ENCODE data around the gene ADGRG6. TPM values are rescaled to one million over a fixed set of nuclear protein-coding genes. Genes with fewer than 3 reads are reported as not detected.

Gene ADGRG6
- total and polyA plus RNA-seq, 9 of the 15 experiments (the other 6 are each of a cell fraction or from before 2014, with no cell fraction given): under 0.01 to 0.11 (median 0.05) TPM; not detected in 5

- ATAC-seq (no peak), DNase-seq (ENCODE audit: extremely low read depth in 1 of 4, low spot score in 3 of 4) (no peak), FAIRE-seq (no peak)
- H3K4me2 ChIP-seq (ENCODE audit: insufficient read depth, low read length): no peak overlapping the region
- H2AFZ ChIP-seq (ENCODE audit: low read depth, low read length): no peak overlapping the region
- no peaks in the 10 kb centered on the region for H3K36me3 ChIP-seq (ENCODE audit: control insufficient read depth, insufficient read depth, low read length)
- H3K4me3 ChIP-seq: no peak overlapping the region
- WGBS (ENCODE audit: insufficient coverage, low coverage, missing lambda C conversion rate): 0% methylated on average over 2 of the region's 2 CpGs
- H3K4me1 ChIP-seq (replicated peaks in 1 of 2; ENCODE audit: control insufficient read depth in 2 of 2, insufficient read depth in 2 of 2, low read length in 2 of 2): no peaks in the 10 kb centered on the region
- no peaks in the 10 kb centered on the region for H3K9me3 ChIP-seq (replicated peaks; ENCODE audit: control insufficient read depth, insufficient read depth, low read depth, low read length)
- no TSS peak for BruUV-seq (replicated peaks)
- no peaks in the 10 kb centered on the region for H4K20me1 ChIP-seq (replicated peaks; ENCODE audit: control insufficient read depth, insufficient read depth, low read length)
- H3K27ac ChIP-seq (ENCODE audit: extremely low read depth, low read depth, low read length): no peak overlapping the region
- H3K9me1 ChIP-seq (ENCODE audit: control insufficient read depth, insufficient read depth, low read length): no peaks in the 10 kb centered on the region
- no peak overlapping the region for H3K9ac ChIP-seq (ENCODE audit: insufficient read depth in 1 of 2, low read depth in 2 of 2, low read length in 2 of 2)
- ChIA-PET POLR2A (interaction anchor here (0.6 kb wide), 1 partner anchor 99 kb away, joined by 3 read pairs; no protein-coding TSS in a partner anchor), CTCF (ENCODE audit: low intra/inter-chr PET ratio) (no interaction called here)
- intact Hi-C loops (cut with micrococcal nuclease) (no loop called here), in situ Hi-C loops (cut with MboI) (no loop called here)
- H3K79me2 ChIP-seq (ENCODE audit: control insufficient read depth, insufficient read depth, low read length): no peaks in the 10 kb centered on the region
- H3K27me3 ChIP-seq (ENCODE audit: control insufficient read depth in 2 of 2, insufficient read depth in 2 of 2, low read length in 2 of 2): no peaks in the 10 kb centered on the region; a peak in 1 of 5 replicates
- TF ChIP-seq POLR2H (tag; IDR thresholded peaks at IDR 0.05; ENCODE audit: low read depth) (no peak), ETS2 (tag; IDR thresholded peaks at IDR 0.05; ENCODE audit: borderline replicate concordance, poor library complexity, severe bottlenecking) (no peak), NR2C2 (CRISPR knock-in tag; IDR thresholded peaks at IDR 0.05) (no peak), NR2C2 (tag; IDR thresholded peaks at IDR 0.05) (peak; percentile 51; the same call in 1 of the 2 replicates), CEBPG (CRISPR knock-in tag; IDR thresholded peaks at IDR 0.05) (no peak), CEBPG (tag; conservative IDR thresholded peaks at IDR 0.05 in 1 of 2, IDR thresholded peaks at IDR 0.05 in 1 of 2) (peak; percentile 15 to 47; a peak in 1 of 4 replicates)
These were observed 143.1 kb downstream of the ADGRG6 start for GRCh38 chr6:142444881-142445301.

GRCh38 chr6:142446168-142446567 lies 144.4 kb downstream of the ADGRG6 start:
- ATAC-seq (no peak), FAIRE-seq (no peak), DNase-seq (ENCODE audit: extremely low read depth in 1 of 4, low spot score in 3 of 4) (no peak)
- ChIA-PET POLR2A (no interaction called here), CTCF (ENCODE audit: low intra/inter-chr PET ratio) (no interaction called here)
- H3K9me3 ChIP-seq (replicated peaks; ENCODE audit: control insufficient read depth, insufficient read depth, low read depth, low read length): no peaks in the 10 kb centered on the region
- no peaks in the 10 kb centered on the region for H3K36me3 ChIP-seq (ENCODE audit: control insufficient read depth, insufficient read depth, low read length)
- no peak overlapping the region for H3K9ac ChIP-seq (ENCODE audit: insufficient read depth in 1 of 2, low read depth in 2 of 2, low read length in 2 of 2)
- H2AFZ ChIP-seq (ENCODE audit: low read depth, low read length): no peak overlapping the region
- no peak overlapping the region for H3K27ac ChIP-seq (ENCODE audit: extremely low read depth, low read depth, low read length)
- 2% methylated on average over 2 of the region's 2 CpGs for WGBS (ENCODE audit: insufficient coverage, low coverage, missing lambda C conversion rate)
- intact Hi-C loops (cut with micrococcal nuclease) (no loop called here), in situ Hi-C loops (cut with MboI) (no loop called here)
- H3K9me1 ChIP-seq (ENCODE audit: control insufficient read depth, insufficient read depth, low read length): no peaks in the 10 kb centered on the region
- no peak overlapping the region for H3K4me2 ChIP-seq (ENCODE audit: insufficient read depth, low read length)
- H3K27me3 ChIP-seq (ENCODE audit: control insufficient read depth in 2 of 2, insufficient read depth in 2 of 2, low read length in 2 of 2): no peaks in the 10 kb centered on the region; a peak in 1 of 5 replicates
- H3K4me1 ChIP-seq (replicated peaks in 1 of 2; ENCODE audit: control insufficient read depth in 2 of 2, insufficient read depth in 2 of 2, low read length in 2 of 2): no peaks in the 10 kb centered on the region
- BruUV-seq (replicated peaks): no TSS peak
- H3K79me2 ChIP-seq (ENCODE audit: control insufficient read depth, insufficient read depth, low read length): no peaks in the 10 kb centered on the region
- no peak overlapping the region for H3K4me3 ChIP-seq
- H4K20me1 ChIP-seq (replicated peaks; ENCODE audit: control insufficient read depth, insufficient read depth, low read length): no peaks in the 10 kb centered on the region
- TF ChIP-seq E2F3 (CRISPR knock-in tag; IDR thresholded peaks at IDR 0.05) (no peak), GTF2B (IDR thresholded peaks at IDR 0.05; ENCODE audit: extremely low read depth, insufficient read length) (no peak), CEBPZ (IDR thresholded peaks at IDR 0.05; ENCODE audit: borderline replicate concordance, low read depth, low read length) (no peak), ZNF184 (CRISPR knock-in tag; IDR thresholded peaks at IDR 0.05) (no peak), USF2 (CRISPR knock-in tag; IDR thresholded peaks at IDR 0.05) (no peak)
